Central memory CD4-positive, alpha-beta T cell (primary cell): ENCODE measurements around the gene NUMBL.
"Not testable (repeated sequence)": the region's sequence is repeated elsewhere in the genome, so short reads cannot be mapped to it uniquely, and the experiment has no call there.

Experiments used
- DNase-seq: peaks from one replicate; pipeline ENCODE4 v3.0.0; 2022

NUMBL gene

GRCh38 chr19:40625406-40626120 is 64.9 kb downstream of the NUMBL start:
- no peak for DNase-seq

GRCh38 chr19:40624369-40625153 is 65.9 kb downstream of the NUMBL start:
- DNase-seq, result not testable (repeated sequence)

DNA sequence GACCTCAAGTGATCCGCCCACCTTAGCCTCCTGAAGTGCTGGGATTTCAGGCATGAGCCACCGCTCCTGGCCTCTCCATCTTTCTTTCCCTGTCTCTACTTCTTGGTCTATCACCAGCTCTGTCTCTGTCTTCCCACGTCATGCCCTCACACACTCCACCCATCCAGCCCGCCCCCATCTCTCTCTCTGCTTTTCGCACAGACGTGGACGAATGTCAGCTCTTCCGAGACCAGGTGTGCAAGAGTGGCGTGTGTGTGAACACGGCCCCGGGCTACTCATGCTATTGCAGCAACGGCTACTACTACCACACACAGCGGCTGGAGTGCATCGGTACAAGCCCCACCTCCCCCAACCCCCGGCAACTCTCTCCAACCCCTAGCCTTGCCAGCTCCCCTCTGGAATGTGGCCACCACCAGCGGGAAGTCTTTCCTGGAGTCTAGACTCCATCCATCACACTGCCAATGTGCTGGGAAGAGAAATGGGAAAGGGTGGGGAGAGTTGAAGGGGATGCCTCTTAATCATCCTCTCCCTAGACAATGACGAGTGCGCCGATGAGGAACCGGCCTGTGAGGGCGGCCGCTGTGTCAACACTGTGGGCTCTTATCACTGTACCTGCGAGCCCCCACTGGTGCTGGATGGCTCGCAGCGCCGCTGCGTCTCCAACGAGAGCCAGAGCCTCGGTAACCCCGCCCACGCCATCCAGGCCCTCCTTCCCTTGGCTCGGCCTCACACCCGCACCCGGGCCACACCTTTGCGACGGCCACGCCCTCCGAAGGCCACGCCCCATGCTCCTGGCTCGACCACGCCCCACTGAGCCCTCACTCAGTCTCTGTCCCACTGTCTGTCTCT is 66.8 kb downstream of the NUMBL start:
- no peak for DNase-seq

GRCh38 chr19:40622773-40623075 is 67.7 kb downstream of the NUMBL start:
- no peak for DNase-seq

- no peak for DNase-seq
These were observed 68.3 kb downstream of the NUMBL start for GRCh38 chr19:40621966-40622772.

DNA sequence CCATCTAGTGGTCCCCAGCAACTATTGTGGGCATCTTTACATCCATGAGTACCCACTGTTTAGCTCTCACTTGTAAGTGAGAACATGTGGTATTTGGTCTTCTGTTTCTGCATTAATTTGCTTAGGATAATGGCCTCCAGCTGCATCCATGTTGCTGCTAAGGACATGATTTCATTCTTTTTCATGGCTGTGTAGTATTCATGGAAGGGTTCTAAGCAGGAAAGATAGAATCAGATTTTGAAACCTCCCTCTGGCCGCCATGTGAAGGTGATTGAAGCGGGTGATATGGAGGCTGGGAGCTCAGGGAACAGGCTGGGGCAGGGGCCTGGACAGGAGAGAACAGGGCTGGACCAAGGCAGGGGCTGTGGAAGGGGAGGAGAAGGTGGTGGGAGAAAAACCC is 69.2 kb downstream of the NUMBL start:
- DNase-seq, result no peak

DNA sequence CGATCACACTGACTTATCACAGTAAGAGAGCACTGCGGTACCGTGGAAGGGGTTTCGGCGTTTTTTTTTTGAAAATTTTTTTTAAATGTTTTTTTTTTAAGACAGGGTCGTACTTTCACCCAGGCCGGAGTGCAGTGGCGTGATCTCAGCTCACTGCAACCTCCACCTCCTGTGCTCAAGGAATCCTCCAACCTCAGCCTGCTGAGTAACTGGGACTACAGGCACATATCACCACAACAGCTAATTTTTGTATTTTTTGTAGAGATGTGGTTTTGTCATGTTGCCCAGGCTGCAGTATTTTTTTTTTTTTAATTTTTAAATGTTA is 70.3 kb downstream of the NUMBL start:
- DNase-seq, result no peak

DNA sequence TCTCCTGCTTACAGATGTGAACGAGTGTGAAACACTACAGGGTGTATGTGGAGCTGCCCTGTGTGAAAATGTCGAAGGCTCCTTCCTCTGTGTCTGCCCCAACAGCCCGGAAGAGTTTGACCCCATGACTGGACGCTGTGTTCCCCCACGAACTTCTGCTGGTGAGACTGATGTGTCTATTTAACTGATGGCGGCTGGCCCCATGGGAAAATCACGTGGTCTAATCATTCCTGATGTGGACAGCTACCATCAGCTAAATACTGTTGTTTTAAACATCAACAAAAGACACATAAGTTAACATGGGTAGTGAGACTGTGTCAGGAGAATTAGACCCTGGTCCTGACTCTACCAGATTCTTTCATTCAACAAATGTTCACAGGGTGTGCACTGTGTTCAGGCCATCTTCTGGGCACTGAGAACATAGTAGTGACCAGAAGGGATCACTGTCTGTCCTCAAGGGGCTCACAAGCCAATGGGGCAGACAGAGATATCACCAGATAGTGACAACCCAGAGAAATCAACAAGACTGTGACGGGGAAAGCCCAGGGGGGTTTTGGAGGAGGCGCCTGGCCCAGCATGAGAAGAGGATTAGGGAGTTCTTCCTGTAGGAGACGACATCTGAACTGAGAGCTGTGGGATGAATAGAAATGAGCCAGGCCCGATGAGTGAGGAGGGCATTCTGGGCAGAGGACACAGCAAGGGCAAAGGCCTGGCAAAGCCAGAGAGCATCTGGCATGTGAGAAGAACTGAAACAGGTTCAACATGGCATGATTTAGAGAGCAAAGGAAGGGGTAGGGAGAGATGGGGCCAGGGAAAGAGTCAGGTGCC is 70.9 kb downstream of the NUMBL start:
- no peak for DNase-seq

DNA sequence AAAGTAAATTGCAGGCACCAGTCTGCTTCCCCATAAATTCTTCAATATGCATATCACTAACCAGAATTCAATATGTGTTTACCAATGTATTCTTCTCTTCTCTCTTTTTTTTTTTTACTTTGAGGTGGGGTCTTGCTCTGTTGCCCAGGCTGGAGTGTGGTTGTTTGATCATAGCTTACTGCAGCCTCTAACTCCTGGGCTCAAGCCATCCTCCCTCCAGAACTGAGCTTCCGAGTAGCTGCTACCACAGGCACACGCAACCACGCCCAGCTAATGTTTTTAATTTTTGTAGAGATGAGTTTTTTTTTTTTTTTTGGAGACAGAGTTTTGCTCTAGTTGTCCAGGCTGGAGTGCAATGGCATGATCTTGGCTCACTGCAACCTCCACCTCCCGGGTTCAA is 72.5 kb downstream of the NUMBL start:
- DNase-seq, result no peak

GRCh38 chr19:40616941-40617340 is 73.5 kb downstream of the NUMBL start:
- no peak for DNase-seq

- no peak for DNase-seq
These were observed 74.3 kb downstream of the NUMBL start for GRCh38 chr19:40616178-40616577.
